HCT116 (cell line): ENCODE results near the gene PYGB. TPM values are rescaled to one million over a fixed set of nuclear protein-coding genes. Genes with fewer than 3 reads are reported as not detected.

ENCODE experiments used
- ATAC-seq: fragments of 200-7000 bp; cut with Tn5 transposase; 2 replicates; pipeline ENCODE4 v1.9.1; 2020; ENCODE audit warnings: mild to moderate bottlenecking, moderate library complexity
- BruUV-seq: library from RNA; stranded (reverse); fragments of 400-500 nt; replicated peaks from 2 replicates; lab custom pipeline; 2021; lab: Mats Ljungman, UMichigan
- CTCF ChIA-PET: fragments of 300-600 bp; sonication (Branson Sonifier 250); formaldehyde crosslinking; loops from one replicate; lab custom pipeline; 2021; ENCODE audit warnings: antibody characterized with exemption; lab: Charles Lee
- POLR2A ChIA-PET: fragments of 300-600, 350-600 bp; sonication (Branson Sonifier 250); formaldehyde crosslinking; loops from one replicate; lab custom pipeline; 2021; ENCODE audit warnings: antibody characterized with exemption; lab: Charles Lee
- RAD21 ChIA-PET, 2 experiments: fragments of 300-600 bp; sonication (Branson Sonifier 250); formaldehyde crosslinking; loops; one replicate each; lab custom pipeline; 2023; ENCODE audit warnings: low total read pairs in 2 of 2; ENCODE audit not compliant: uncharacterized antibody in 2 of 2, unreplicated experiment in 2 of 2, low non-redundant PET in 1 of 2; lab: Charles Lee
- DNase-seq: peaks from one replicate; pipeline ENCODE4 v3.0.0-alpha.2; 2010; ENCODE audit warnings: low read depth, low spot score
- H2AFZ ChIP-seq: fragments of 200-600 bp; shearing (Covaris generic), sonication (generic); 2 replicates; pipeline ENCODE4 v1.6.1; 2017; ENCODE audit warnings: low read depth, mixed run types, mixed read lengths, antibody characterized with exemption, low read length; ENCODE audit not compliant: poor library complexity, severe bottlenecking
- H3K27ac ChIP-seq: 2 replicates; pipeline ENCODE4 v1.5.1; 2012; ENCODE audit warnings: low read depth, low read length
- H3K27me3 ChIP-seq: fragments of 200-600 bp; sonication (generic); 2 replicates; pipeline ENCODE4 v1.6.1; 2016; ENCODE audit warnings: mixed run types, low read length, mixed read lengths; ENCODE audit not compliant: insufficient read depth
- H3K36me3 ChIP-seq, 2 experiments: fragments of 200-500 bp in 1 of 2; fragments of 200-600 bp in 1 of 2; sonication (Bioruptor generic) in 1 of 2; sonication (generic) in 1 of 2; 2 replicates each; pipeline versions ENCODE4 v1.5.1 to v1.6.1; 2014 to 2016; ENCODE audit warnings: low read length in 2 of 2, inconsistent platforms in 1 of 2, mixed read lengths in 1 of 2, mixed run types in 1 of 2; ENCODE audit not compliant: insufficient read depth in 2 of 2, control insufficient read depth in 1 of 2
- H3K4me1 ChIP-seq, 2 experiments: fragments of 200-600 bp in 1 of 2; sonication (generic) in 1 of 2; 2 replicates each; pipeline versions ENCODE4 v1.5.1 to v1.6.1; 2012 to 2017; ENCODE audit warnings: low read length in 2 of 2, inconsistent platforms in 1 of 2, mild to moderate bottlenecking in 1 of 2, mixed read lengths in 1 of 2, mixed run types in 1 of 2, moderate library complexity in 1 of 2; ENCODE audit not compliant: insufficient read depth in 2 of 2, control insufficient read depth in 1 of 2
- H3K4me2 ChIP-seq: fragments of 200-600 bp; sonication (generic); 2 replicates; pipeline ENCODE4 v1.6.1; 2017; ENCODE audit warnings: mixed run types, low read length, mixed read lengths
- H3K4me3 ChIP-seq, 2 experiments: fragments of 200-600 bp in 1 of 2; sonication (generic) in 1 of 2; replicated peaks in 1 of 2; 2 replicates each; pipeline ENCODE4 v1.5.1; 2011 to 2016; ENCODE audit warnings: low read length in 2 of 2, control low read depth in 1 of 2, low read depth in 1 of 2, mild to moderate bottlenecking in 1 of 2, mixed read lengths in 1 of 2, mixed run types in 1 of 2
- H3K79me2 ChIP-seq: fragments of 200-600 bp; sonication (generic); 2 replicates; pipeline ENCODE4 v1.6.1; 2017; ENCODE audit warnings: mild to moderate bottlenecking, mixed run types, low read length, moderate library complexity, mixed read lengths; ENCODE audit not compliant: insufficient read depth
- H3K9ac ChIP-seq: fragments of 200-600 bp; sonication (generic); 2 replicates; pipeline ENCODE4 v1.6.1; 2016; ENCODE audit warnings: low read length, mixed read lengths
- H3K9me2 ChIP-seq: fragments of 200-600 bp; sonication (generic), shearing (Covaris generic); 2 replicates; pipeline ENCODE4 v1.6.1; 2017; ENCODE audit warnings: mixed run types, mild to moderate bottlenecking, moderate library complexity; ENCODE audit not compliant: insufficient read depth
- H3K9me3 ChIP-seq, 2 experiments: fragments of 200-500 bp in 1 of 2; fragments of 200-600 bp in 1 of 2; sonication (Bioruptor generic) in 1 of 2; sonication (generic) in 1 of 2; 2 replicates each; pipeline ENCODE4 v1.6.1; 2014 to 2017; ENCODE audit warnings: low read length in 2 of 2, mixed read lengths in 2 of 2, inconsistent platforms in 1 of 2, low read depth in 1 of 2, mild to moderate bottlenecking in 1 of 2, mixed run types in 1 of 2, moderate library complexity in 1 of 2; ENCODE audit not compliant: control insufficient read depth in 1 of 2, insufficient read depth in 1 of 2
- H4K20me1 ChIP-seq: fragments of 200-600 bp; sonication (generic), shearing (Covaris generic); 2 replicates; pipeline ENCODE4 v1.6.1; 2017; ENCODE audit warnings: mixed run types, mild to moderate bottlenecking, moderate library complexity; ENCODE audit not compliant: insufficient read depth
- CBX3 ChIP-seq: IDR thresholded peaks from 2 replicates; pipeline ENCODE4 v1.6.1; 2012; ENCODE audit warnings: low read depth
- CEBPB ChIP-seq: IDR thresholded peaks from 2 replicates; pipeline ENCODE4 v1.6.1; 2012; ENCODE audit warnings: low read depth
- EGR1 ChIP-seq: IDR thresholded peaks from 2 replicates; pipeline ENCODE4 v1.6.1; 2012; ENCODE audit warnings: low read depth
- EZH2 ChIP-seq: fragments of 200-600 bp; sonication (generic); IDR thresholded peaks from 2 replicates; pipeline ENCODE4 v1.6.1; 2017; ENCODE audit warnings: antibody characterized with exemption, mixed run types
- EZH2phosphoT487 ChIP-seq: fragments of 200-600 bp; IDR thresholded peaks from 2 replicates; pipeline ENCODE4 v1.6.1; 2018; ENCODE audit warnings: antibody characterized with exemption, borderline replicate concordance
- FOSL1 ChIP-seq: IDR thresholded peaks from 2 replicates; pipeline ENCODE4 v1.6.1; 2012; ENCODE audit warnings: low read depth
- JUND ChIP-seq: IDR thresholded peaks from 2 replicates; pipeline ENCODE4 v1.6.1; 2012
- POLR2A ChIP-seq: IDR thresholded peaks from 2 replicates; pipeline ENCODE4 v1.7.0; 2011; ENCODE audit warnings: borderline replicate concordance; ENCODE audit not compliant: insufficient read depth, insufficient read length; ENCODE audit errors: extremely low read depth
- POLR2AphosphoS5 ChIP-seq: IDR thresholded peaks from 2 replicates; pipeline ENCODE4 v1.6.1; 2011; ENCODE audit warnings: mild to moderate bottlenecking, low read depth, low read length, moderate library complexity
- SIN3A ChIP-seq: IDR thresholded peaks from 2 replicates; pipeline ENCODE4 v1.6.1; 2012; ENCODE audit warnings: low read depth
- SP1 ChIP-seq: IDR thresholded peaks from 2 replicates; pipeline ENCODE4 v1.6.1; 2012; ENCODE audit warnings: low read depth
- SRF ChIP-seq: IDR thresholded peaks from 2 replicates; pipeline ENCODE4 v1.6.1; 2012; ENCODE audit warnings: low read depth
- TCF7L2 ChIP-seq: IDR thresholded peaks from 2 replicates; pipeline ENCODE4 v1.7.0; 2011; ENCODE audit warnings: borderline replicate concordance, inconsistent platforms; ENCODE audit not compliant: insufficient read depth, insufficient read length; ENCODE audit errors: extremely low read depth
- YY1 ChIP-seq: IDR thresholded peaks from 2 replicates; pipeline ENCODE4 v1.6.1; 2011; ENCODE audit warnings: low read length, low read depth, moderate library complexity, mild to moderate bottlenecking; ENCODE audit not compliant: insufficient replicate concordance; ENCODE audit errors: extremely low read depth
- ZNF274 ChIP-seq: fragments of 200-500 bp; sonication (Bioruptor generic); IDR thresholded peaks from 2 replicates; pipeline ENCODE4 v1.6.1; 2014; ENCODE audit warnings: mild to moderate bottlenecking, low read depth, low read length, inconsistent platforms
- intact Hi-C: fragments of 100-400 bp; cut with micrococcal nuclease; formaldehyde crosslinking; loops from 2 replicates; pipeline ENCODE4 v1.10.0; 2022
- total RNA-seq: library from RNA; stranded (reverse); gene quantifications from one replicate; pipeline ENCODE4 v1.2.1, GENCODE V29; 2021; ENCODE audit not compliant: unreplicated experiment
- TF ChIP-seq, protein P1 (sequence below): IDR thresholded peaks from 2 replicates; pipeline ENCODE4 v1.6.1; 2012; ENCODE audit warnings: low read depth
- TF ChIP-seq, protein P2 (sequence below): IDR thresholded peaks from 2 replicates; pipeline ENCODE4 v1.6.1; 2012
- TF ChIP-seq, protein P3 (sequence below), 3 experiments: fragments of 200-600 bp in 1 of 3; sonication (generic) in 1 of 3; IDR thresholded peaks in 2 of 3; conservative IDR thresholded peaks in 1 of 3; 2 replicates each; pipeline ENCODE4 v1.5.1; 2012 to 2017; ENCODE audit warnings: low read depth in 2 of 3, low read length in 2 of 3, antibody characterized with exemption in 1 of 3, borderline replicate concordance in 1 of 3, control low read depth in 1 of 3, mild to moderate bottlenecking in 1 of 3, mixed read lengths in 1 of 3, mixed run types in 1 of 3, moderate library complexity in 1 of 3; ENCODE audit not compliant: insufficient read depth in 1 of 3
- TF ChIP-seq, protein P4 (sequence below): IDR thresholded peaks from 2 replicates; pipeline ENCODE4 v1.6.1; 2011; ENCODE audit warnings: mild to moderate bottlenecking, low read length, moderate library complexity; ENCODE audit not compliant: insufficient replicate concordance; ENCODE audit errors: extremely low read depth

Gene PYGB
- total RNA-seq, 1 experiment from 2014 or later: 87.8 TPM

DNA sequence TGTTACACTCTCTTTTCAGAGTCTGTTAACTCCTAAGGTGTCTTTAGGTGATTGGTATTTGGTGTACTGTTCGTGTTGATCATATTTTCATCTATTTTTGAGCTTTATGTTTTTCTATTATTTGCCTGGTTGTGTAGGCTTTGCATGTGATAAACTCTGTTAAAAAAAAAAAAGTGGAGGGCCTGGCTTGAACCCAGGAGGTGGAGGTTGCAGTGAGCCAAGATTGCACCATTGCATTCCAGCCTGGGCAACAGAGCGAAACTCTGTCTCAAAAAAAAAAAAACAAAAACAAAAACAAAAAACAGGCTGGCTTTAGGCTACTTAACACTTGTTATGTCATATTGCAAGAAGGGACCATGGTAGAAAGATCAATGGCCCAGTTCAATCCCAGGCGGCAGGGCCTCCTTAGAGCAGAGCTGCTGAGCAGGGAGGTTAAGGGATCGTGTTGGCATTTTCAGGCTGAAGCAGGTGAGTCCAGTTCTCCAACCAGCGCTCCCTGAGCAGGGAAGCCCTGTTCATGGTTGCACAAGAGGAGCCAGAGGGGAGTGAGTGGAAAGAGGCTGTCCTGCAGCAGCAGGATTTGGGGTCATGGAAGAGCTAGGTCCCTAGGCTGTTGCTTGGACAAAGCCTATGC is 8.5 kb downstream of the PYGB start:
- RAD21 ChIA-PET: no interaction called here
- ATAC-seq: no peak
- no peaks in the 10 kb centered on the region for H3K9me2 ChIP-seq
- H3K9me3 ChIP-seq: no peaks in the 10 kb centered on the region
- TF ChIP-seq SP1 (no peak), SIN3A (no peak), CBX3 (no peak), ZNF274 (no peak), POLR2AphosphoS5 (no peak), POLR2A (no peak), EGR1 (no peak), EZH2 (no peak), YY1 (no peak), EZH2phosphoT487 (no peak), FOSL1 (no peak), SRF (no peak), CEBPB (no peak), JUND (no peak), TCF7L2 (no peak)
- TF ChIP-seq, protein P1, sequence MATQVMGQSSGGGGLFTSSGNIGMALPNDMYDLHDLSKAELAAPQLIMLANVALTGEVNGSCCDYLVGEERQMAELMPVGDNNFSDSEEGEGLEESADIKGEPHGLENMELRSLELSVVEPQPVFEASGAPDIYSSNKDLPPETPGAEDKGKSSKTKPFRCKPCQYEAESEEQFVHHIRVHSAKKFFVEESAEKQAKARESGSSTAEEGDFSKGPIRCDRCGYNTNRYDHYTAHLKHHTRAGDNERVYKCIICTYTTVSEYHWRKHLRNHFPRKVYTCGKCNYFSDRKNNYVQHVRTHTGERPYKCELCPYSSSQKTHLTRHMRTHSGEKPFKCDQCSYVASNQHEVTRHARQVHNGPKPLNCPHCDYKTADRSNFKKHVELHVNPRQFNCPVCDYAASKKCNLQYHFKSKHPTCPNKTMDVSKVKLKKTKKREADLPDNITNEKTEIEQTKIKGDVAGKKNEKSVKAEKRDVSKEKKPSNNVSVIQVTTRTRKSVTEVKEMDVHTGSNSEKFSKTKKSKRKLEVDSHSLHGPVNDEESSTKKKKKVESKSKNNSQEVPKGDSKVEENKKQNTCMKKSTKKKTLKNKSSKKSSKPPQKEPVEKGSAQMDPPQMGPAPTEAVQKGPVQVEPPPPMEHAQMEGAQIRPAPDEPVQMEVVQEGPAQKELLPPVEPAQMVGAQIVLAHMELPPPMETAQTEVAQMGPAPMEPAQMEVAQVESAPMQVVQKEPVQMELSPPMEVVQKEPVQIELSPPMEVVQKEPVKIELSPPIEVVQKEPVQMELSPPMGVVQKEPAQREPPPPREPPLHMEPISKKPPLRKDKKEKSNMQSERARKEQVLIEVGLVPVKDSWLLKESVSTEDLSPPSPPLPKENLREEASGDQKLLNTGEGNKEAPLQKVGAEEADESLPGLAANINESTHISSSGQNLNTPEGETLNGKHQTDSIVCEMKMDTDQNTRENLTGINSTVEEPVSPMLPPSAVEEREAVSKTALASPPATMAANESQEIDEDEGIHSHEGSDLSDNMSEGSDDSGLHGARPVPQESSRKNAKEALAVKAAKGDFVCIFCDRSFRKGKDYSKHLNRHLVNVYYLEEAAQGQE: no peak
- TF ChIP-seq, protein P2, sequence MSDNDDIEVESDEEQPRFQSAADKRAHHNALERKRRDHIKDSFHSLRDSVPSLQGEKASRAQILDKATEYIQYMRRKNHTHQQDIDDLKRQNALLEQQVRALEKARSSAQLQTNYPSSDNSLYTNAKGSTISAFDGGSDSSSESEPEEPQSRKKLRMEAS: no peak
- TF ChIP-seq, protein P3, sequence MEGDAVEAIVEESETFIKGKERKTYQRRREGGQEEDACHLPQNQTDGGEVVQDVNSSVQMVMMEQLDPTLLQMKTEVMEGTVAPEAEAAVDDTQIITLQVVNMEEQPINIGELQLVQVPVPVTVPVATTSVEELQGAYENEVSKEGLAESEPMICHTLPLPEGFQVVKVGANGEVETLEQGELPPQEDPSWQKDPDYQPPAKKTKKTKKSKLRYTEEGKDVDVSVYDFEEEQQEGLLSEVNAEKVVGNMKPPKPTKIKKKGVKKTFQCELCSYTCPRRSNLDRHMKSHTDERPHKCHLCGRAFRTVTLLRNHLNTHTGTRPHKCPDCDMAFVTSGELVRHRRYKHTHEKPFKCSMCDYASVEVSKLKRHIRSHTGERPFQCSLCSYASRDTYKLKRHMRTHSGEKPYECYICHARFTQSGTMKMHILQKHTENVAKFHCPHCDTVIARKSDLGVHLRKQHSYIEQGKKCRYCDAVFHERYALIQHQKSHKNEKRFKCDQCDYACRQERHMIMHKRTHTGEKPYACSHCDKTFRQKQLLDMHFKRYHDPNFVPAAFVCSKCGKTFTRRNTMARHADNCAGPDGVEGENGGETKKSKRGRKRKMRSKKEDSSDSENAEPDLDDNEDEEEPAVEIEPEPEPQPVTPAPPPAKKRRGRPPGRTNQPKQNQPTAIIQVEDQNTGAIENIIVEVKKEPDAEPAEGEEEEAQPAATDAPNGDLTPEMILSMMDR (IDR thresholded peaks at IDR 0.05 in 2 of 3, conservative IDR thresholded peaks at IDR 0.05 in 1 of 3; ENCODE audit: borderline replicate concordance in 1 of 3, insufficient read depth in 1 of 3, low read depth in 2 of 3, low read length in 2 of 3): no peak
- TF ChIP-seq, protein P4, sequence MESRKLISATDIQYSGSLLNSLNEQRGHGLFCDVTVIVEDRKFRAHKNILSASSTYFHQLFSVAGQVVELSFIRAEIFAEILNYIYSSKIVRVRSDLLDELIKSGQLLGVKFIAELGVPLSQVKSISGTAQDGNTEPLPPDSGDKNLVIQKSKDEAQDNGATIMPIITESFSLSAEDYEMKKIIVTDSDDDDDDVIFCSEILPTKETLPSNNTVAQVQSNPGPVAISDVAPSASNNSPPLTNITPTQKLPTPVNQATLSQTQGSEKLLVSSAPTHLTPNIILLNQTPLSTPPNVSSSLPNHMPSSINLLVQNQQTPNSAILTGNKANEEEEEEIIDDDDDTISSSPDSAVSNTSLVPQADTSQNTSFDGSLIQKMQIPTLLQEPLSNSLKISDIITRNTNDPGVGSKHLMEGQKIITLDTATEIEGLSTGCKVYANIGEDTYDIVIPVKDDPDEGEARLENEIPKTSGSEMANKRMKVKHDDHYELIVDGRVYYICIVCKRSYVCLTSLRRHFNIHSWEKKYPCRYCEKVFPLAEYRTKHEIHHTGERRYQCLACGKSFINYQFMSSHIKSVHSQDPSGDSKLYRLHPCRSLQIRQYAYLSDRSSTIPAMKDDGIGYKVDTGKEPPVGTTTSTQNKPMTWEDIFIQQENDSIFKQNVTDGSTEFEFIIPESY: no peak
- TF ChIP-seq, all 23 proteins: peak for 0
- no peaks in the 10 kb centered on the region for H4K20me1 ChIP-seq
- intact Hi-C loops: loop anchor here (10.0 kb wide), 1 partner anchor 48 kb away; no protein-coding TSS in a partner anchor
- H3K4me2 ChIP-seq: no peak overlapping the region
- ChIA-PET POLR2A (interaction anchor here (0.7 to 1.1 kb wide), 2 partner anchors 10 to 652 kb away, joined by 3 to 4 read pairs; no protein-coding TSS in a partner anchor), CTCF (interaction anchor here (1.0 kb wide), 1 partner anchor 9 kb away, joined by 3 read pairs; the partner anchor contains the start of gene PYGB)
- BruUV-seq: no TSS peak
- no peak overlapping the region for H2AFZ ChIP-seq
- peaks cover 29 to 32% of the 10 kb centered on the region in 2 experiments for H3K4me1 ChIP-seq
- no peak overlapping the region for H3K27ac ChIP-seq
- 0 out of 4 replicates have a peak, but pooled peaks cover 0 to 4% of the 10 kb centered on the region in 2 experiments for H3K36me3 ChIP-seq
- H3K4me3 ChIP-seq: no peak overlapping the region
- H3K27me3 ChIP-seq: no peaks in the 10 kb centered on the region
- DNase-seq: no peak
- H3K79me2 ChIP-seq: peaks cover 55% of the 10 kb centered on the region
- H3K9ac ChIP-seq: no peak overlapping the region
